Breast epithelium (tissue), 4 donors: Measurements from ENCODE around the gene CPSF2. TPM values are rescaled to one million over a fixed set of nuclear protein-coding genes. Genes with fewer than 3 reads are reported as not detected.

Source experiments
- DNase-seq, 2 donors: peaks; one replicate each; pipeline ENCODE4 v3.0.0-alpha.2; 2019; ENCODE audit warnings: low spot score in 2 of 2
- H3K27ac ChIP-seq, 2 donors: fragments of 200-600 bp; sonication (generic) in 1 of 2; one replicate each; pipeline ENCODE4 v1.5.1; 2016 to 2019; ENCODE audit warnings: mild to moderate bottlenecking in 1 of 2
- H3K27me3 ChIP-seq, 2 donors: fragments of 200-600 bp; sonication (generic) in 1 of 2; one replicate each; pipeline versions ENCODE4 v1.5.1 to v1.6.0; 2017 to 2019; ENCODE audit warnings: control low read depth in 1 of 2, mild to moderate bottlenecking in 1 of 2
- H3K36me3 ChIP-seq: fragments of 200-600 bp; one replicate; pipeline ENCODE4 v1.5.1; 2019
- H3K4me1 ChIP-seq, 2 donors: fragments of 200-600 bp; sonication (generic); one replicate each; pipeline ENCODE4 v1.5.1; 2016 to 2019; ENCODE audit warnings: control low read depth in 1 of 2
- H3K4me3 ChIP-seq, 3 donors: fragments of 200-600 bp; sonication (generic); 1 replicate in 2 of 3; 2 replicates in 1 of 3; pipeline ENCODE4 v1.5.1; 2016 to 2019; ENCODE audit warnings: mild to moderate bottlenecking in 3 of 3, moderate library complexity in 2 of 3
- H3K9me3 ChIP-seq, 2 donors: fragments of 200-600 bp; sonication (generic) in 1 of 2; one replicate each; pipeline ENCODE4 v1.5.1; 2016 to 2019; ENCODE audit warnings: control low read depth in 1 of 2
- CTCF ChIP-seq, 3 donors: fragments of 450-650 bp; IDR thresholded peaks; one replicate each; pipeline ENCODE4 v1.5.1; 2016 to 2017; ENCODE audit warnings: antibody characterized with exemption in 3 of 3, mild to moderate bottlenecking in 3 of 3, moderate library complexity in 3 of 3
- POLR2A ChIP-seq: fragments of 450-650 bp; IDR thresholded peaks from one replicate; pipeline ENCODE4 v1.6.1; 2016; ENCODE audit warnings: antibody characterized with exemption, mild to moderate bottlenecking, moderate library complexity
- POLR2AphosphoS5 ChIP-seq, 3 donors: sonication (generic); formaldehyde crosslinking; IDR thresholded peaks; one replicate each; pipeline ENCODE4 v1.6.1; 2017; ENCODE audit warnings: antibody characterized with exemption in 3 of 3
- intact Hi-C: fragments of 100-400 bp; cut with DNase I; formaldehyde crosslinking; loops from one replicate; pipeline ENCODE4 v1.15.1; 2023; ENCODE audit warnings: low total_unique reads
- total RNA-seq, 3 donors: library from RNA; depleted of rRNA; stranded (reverse); fragments of >200 nt; gene quantifications; one replicate each; pipeline ENCODE4 v1.1.0, GENCODE V29; 2016

CPSF2 gene
- 10 to 100 TPM; 20.0 to 38.2 (median 34.9) TPM for total RNA-seq

- Histone ChIP-seq H3K4me1 (no peaks in the 10 kb centered on the region), H3K27ac (peak within 1 kb of the TSS; percentile 92), H3K36me3 (no peaks in the 10 kb centered on the region), H3K9me3 (no peaks in the 10 kb centered on the region), H3K27me3 (no peaks in the 10 kb centered on the region), H3K4me3 (peak within 1 kb of the TSS; percentile 88 to 97 (median 96))
- TF ChIP-seq POLR2A (peak; percentile 42), POLR2AphosphoS5 (IDR thresholded peaks at IDR 0.05) (peak; percentile 61 to 79 (median 76)), CTCF (IDR thresholded peaks at IDR 0.05) (peak in 2 of 3 donors; percentile 23 to 36)
- peak; percentile 71 to 78 for DNase-seq
- intact Hi-C loops = no loop called here
Measured at GRCh38 chr14:92121670-92122350, at the start of gene CPSF2, which contains the start of gene NDUFB1. Gene CPSF2 (plus strand): TSS chr14:92121969. CDS start chr14:92130985, 9,016 bp downstream. Gene NDUFB1 (minus strand): TSS chr14:92121706. CDS start chr14:92117637, 4,069 bp downstream.

GRCh38 chr14:92074555-92074954 lies 47.2 kb upstream of the CPSF2 start:
- H3K9me3 ChIP-seq = no peaks in the 10 kb centered on the region
- no peak overlapping the region for H3K27ac ChIP-seq
- H3K27me3 ChIP-seq = no peaks in the 10 kb centered on the region
- intact Hi-C loops = no loop called here
- no peak for TF ChIP-seq POLR2AphosphoS5 (IDR thresholded peaks at IDR 0.05)
- TF ChIP-seq POLR2A = no peak
- TF ChIP-seq CTCF (IDR thresholded peaks at IDR 0.05) = no peak
- no peak overlapping the region for H3K4me3 ChIP-seq
- DNase-seq = no peak
- peaks cover 2% of the 10 kb centered on the region for H3K36me3 ChIP-seq
- H3K4me1 ChIP-seq = no peaks in the 10 kb centered on the region

GRCh38 chr14:92088494-92088893 lies 33.3 kb upstream of the CPSF2 start:
- no peaks in the 10 kb centered on the region for H3K4me1 ChIP-seq
- H3K4me3 ChIP-seq = no peak overlapping the region
- DNase-seq = no peak
- no peaks in the 10 kb centered on the region for H3K36me3 ChIP-seq
- no peaks in the 10 kb centered on the region for H3K9me3 ChIP-seq
- intact Hi-C loops = no loop called here
- TF ChIP-seq POLR2A (no peak), CTCF (IDR thresholded peaks at IDR 0.05) (no peak), POLR2AphosphoS5 (IDR thresholded peaks at IDR 0.05) (no peak)
- H3K27me3 ChIP-seq = no peaks in the 10 kb centered on the region
- H3K27ac ChIP-seq = no peak overlapping the region

- no peaks in the 10 kb centered on the region for H3K9me3 ChIP-seq
- H3K36me3 ChIP-seq = no peaks in the 10 kb centered on the region
- H3K27me3 ChIP-seq = no peaks in the 10 kb centered on the region
- no peaks in the 10 kb centered on the region for H3K4me1 ChIP-seq
- intact Hi-C loops = no loop called here
- TF ChIP-seq POLR2A (no peak), POLR2AphosphoS5 (IDR thresholded peaks at IDR 0.05) (no peak), CTCF (IDR thresholded peaks at IDR 0.05) (no peak)
- no peak for DNase-seq
- H3K27ac ChIP-seq = no peak overlapping the region
- H3K4me3 ChIP-seq = no peak overlapping the region
Measured at GRCh38 chr14:92093320-92093719, 28.4 kb upstream of the CPSF2 start.

- Histone ChIP-seq H3K4me3 (no peak overlapping the region), H3K4me1 (no peaks in the 10 kb centered on the region), H3K27me3 (no peaks in the 10 kb centered on the region), H3K36me3 (no peaks in the 10 kb centered on the region), H3K9me3 (no peaks in the 10 kb centered on the region), H3K27ac (no peak overlapping the region)
- intact Hi-C loops = no loop called here
- TF ChIP-seq CTCF (IDR thresholded peaks at IDR 0.05) (no peak), POLR2A (no peak), POLR2AphosphoS5 (IDR thresholded peaks at IDR 0.05) (no peak)
- DNase-seq = no peak
Measured at GRCh38 chr14:92099802-92100201, 22.0 kb upstream of the CPSF2 start.
